GM23338 (cell line): ENCODE results near the gene SLC8A3. TPM values are rescaled to one million over a fixed set of nuclear protein-coding genes. Genes with fewer than 3 reads are reported as not detected.

ENCODE experiments used
- ATAC-seq: fragments of 200-7000 bp; cut with Tn5 transposase; 3 replicates; pipeline ENCODE4 v1.9.1; 2020
- DNase-seq: peaks from one replicate; pipeline ENCODE4 v3.0.0-alpha.2; 2015; ENCODE audit warnings: low spot score
- H2AFZ ChIP-seq: fragments of 200-600 bp; sonication (generic); 2 replicates; pipeline ENCODE4 v1.8.0; 2016; ENCODE audit warnings: antibody characterized with exemption, mild to moderate bottlenecking, moderate library complexity
- H3F3A ChIP-seq: fragments of 200-600 bp; sonication (generic); replicated peaks from 2 replicates; pipeline ENCODE4 v1.8.0; 2017; ENCODE audit warnings: antibody characterized with exemption, mixed run types, low read depth
- H3K27ac ChIP-seq: fragments of 200-600 bp; sonication (generic); 2 replicates; pipeline ENCODE4 v1.6.1; 2016; ENCODE audit warnings: low read depth
- H3K27me3 ChIP-seq: fragments of 200-600 bp; sonication (generic); 2 replicates; pipeline ENCODE4 v1.8.0; 2016; ENCODE audit warnings: mild to moderate bottlenecking, mixed run types, moderate library complexity; ENCODE audit not compliant: insufficient read depth
- H3K36me3 ChIP-seq: fragments of 200-600 bp; sonication (generic); 2 replicates; pipeline ENCODE4 v1.8.0; 2016; ENCODE audit warnings: mild to moderate bottlenecking; ENCODE audit not compliant: insufficient read depth
- H3K4me1 ChIP-seq: fragments of 200-600 bp; sonication (generic); 2 replicates; pipeline ENCODE4 v1.8.0; 2016; ENCODE audit warnings: mild to moderate bottlenecking, moderate library complexity; ENCODE audit not compliant: insufficient read depth
- H3K4me2 ChIP-seq: fragments of 200-600 bp; sonication (generic); 2 replicates; pipeline ENCODE4 v1.7.1; 2017; ENCODE audit warnings: mixed run types
- H3K4me3 ChIP-seq: fragments of 200-600 bp; sonication (generic); 2 replicates; pipeline ENCODE4 v1.6.1; 2016; ENCODE audit warnings: mixed run types
- H3K79me2 ChIP-seq: fragments of 200-600 bp; sonication (generic); replicated peaks from 2 replicates; pipeline ENCODE4 v1.8.0; 2017; ENCODE audit warnings: mild to moderate bottlenecking; ENCODE audit not compliant: insufficient read depth
- H3K9me2 ChIP-seq: fragments of 200-600 bp; sonication (generic); 2 replicates; pipeline ENCODE4 v1.8.0; 2017; ENCODE audit not compliant: insufficient read depth
- H4K20me1 ChIP-seq: fragments of 200-600 bp; sonication (generic); replicated peaks from 2 replicates; pipeline ENCODE4 v1.8.0; 2017; ENCODE audit warnings: mild to moderate bottlenecking; ENCODE audit not compliant: insufficient read depth
- H3K27ac Mint-ChIP-seq: 2 replicates; pipeline ENCODE4 v1.8.0; 2020; ENCODE audit warnings: inconsistent platforms, mild to moderate bottlenecking, moderate library complexity, mixed read lengths
- H3K27me3 Mint-ChIP-seq: 3 replicates; pipeline ENCODE4 v1.8.0; 2022; ENCODE audit warnings: low read depth, mild to moderate bottlenecking, moderate library complexity, mixed read lengths, inconsistent platforms; ENCODE audit not compliant: insufficient read depth, poor library complexity
- H3K36me3 Mint-ChIP-seq: 3 replicates; pipeline ENCODE4 v1.8.0; 2021; ENCODE audit warnings: low read depth, mild to moderate bottlenecking, inconsistent platforms, moderate library complexity, mixed read lengths
- H3K4me1 Mint-ChIP-seq: 3 replicates; pipeline ENCODE4 v1.8.0; 2020; ENCODE audit warnings: mild to moderate bottlenecking, inconsistent platforms, mixed read lengths
- H3K4me3 Mint-ChIP-seq: 3 replicates; pipeline ENCODE4 v1.8.0; 2021; ENCODE audit warnings: moderate library complexity, mild to moderate bottlenecking, inconsistent platforms, mixed read lengths
- H3K9me3 Mint-ChIP-seq: 3 replicates; pipeline ENCODE4 v1.8.0; 2020; ENCODE audit warnings: moderate library complexity, mild to moderate bottlenecking, inconsistent platforms, mixed read lengths
- CREB1 ChIP-seq: fragments of 250-450 bp; sonication (Bioruptor Pico); IDR thresholded peaks from 2 replicates; pipeline ENCODE4 v1.5.0; 2020; ENCODE audit warnings: low read depth, mild to moderate bottlenecking, moderate library complexity
- CTCF ChIP-seq, 2 experiments: fragments of 200-600 bp in 1 of 2; sonication (generic) in 1 of 2; conservative IDR thresholded peaks; 2 replicates each; pipeline versions ENCODE4 v1.5.1 to v1.6.1; 2016 to 2017; ENCODE audit warnings: antibody characterized with exemption in 2 of 2, low read depth in 2 of 2, mild to moderate bottlenecking in 2 of 2, moderate library complexity in 1 of 2
- ETS1 ChIP-seq: IDR thresholded peaks from 2 replicates; pipeline ENCODE4 v1.6.1; 2016; ENCODE audit warnings: antibody characterized with exemption
- EZH2 ChIP-seq: fragments of 200-600 bp; sonication (generic); IDR thresholded peaks from one replicate; pipeline ENCODE4 v1.8.0; 2017; ENCODE audit warnings: antibody characterized with exemption, mild to moderate bottlenecking, low read depth; ENCODE audit not compliant: unreplicated experiment
- EZH2phosphoT487 ChIP-seq: fragments of 200-600 bp; sonication (generic); IDR thresholded peaks from one replicate; pipeline ENCODE4 v1.8.1; 2018; ENCODE audit warnings: antibody characterized with exemption; ENCODE audit not compliant: unreplicated experiment
- JUNB ChIP-seq: IDR thresholded peaks from one replicate; pipeline ENCODE4 v1.6.1; 2016; ENCODE audit warnings: antibody characterized with exemption; ENCODE audit not compliant: unreplicated experiment
- NANOG ChIP-seq: IDR thresholded peaks from 2 replicates; pipeline ENCODE4 v1.6.1; 2016; ENCODE audit warnings: antibody characterized with exemption, borderline replicate concordance
- POLR2AphosphoS5 ChIP-seq: IDR thresholded peaks from 2 replicates; pipeline ENCODE4 v1.6.1; 2016; ENCODE audit warnings: antibody characterized with exemption, low read depth
- STAT1 ChIP-seq: IDR thresholded peaks from one replicate; pipeline ENCODE4 v1.6.1; 2016; ENCODE audit warnings: antibody characterized with exemption; ENCODE audit not compliant: unreplicated experiment
- ZNF114 ChIP-seq: fragments of 250-450 bp; sonication (Bioruptor Pico); IDR thresholded peaks from 2 replicates; pipeline ENCODE4 v1.5.0; 2020; ENCODE audit warnings: mild to moderate bottlenecking, moderate library complexity
- ZNF331 ChIP-seq: fragments of 250-450 bp; sonication (Bioruptor Pico); IDR thresholded peaks from 2 replicates; pipeline ENCODE4 v1.5.0; 2020; ENCODE audit warnings: low read depth, mild to moderate bottlenecking, moderate library complexity
- ZNF462 ChIP-seq: fragments of 250-450 bp; sonication (Bioruptor Pico); IDR thresholded peaks from 2 replicates; pipeline ENCODE4 v1.5.0; 2020; ENCODE audit warnings: mild to moderate bottlenecking, moderate library complexity
- polyA plus RNA-seq: library from polyadenylated mRNA; unstranded; fragments of >200 nt; fragmentation: Nextera tagmentation; extraction: Ambion mirVana; gene quantifications from 2 replicates; pipeline ENCODE4 v1.2.1, GENCODE V29; 2016
- total RNA-seq: library from RNA; depleted of rRNA; stranded (reverse); fragments of >200 nt; shearing (Covaris generic); gene quantifications from 2 replicates; pipeline ENCODE4 v1.2.3, GENCODE V29; 2014
- TF ChIP-seq, protein P1 (sequence below): IDR thresholded peaks from one replicate; pipeline ENCODE4 v1.6.1; 2018; ENCODE audit warnings: antibody characterized with exemption; ENCODE audit not compliant: unreplicated experiment

SLC8A3 gene
- total and polyA plus RNA-seq, 2 experiments from 2014 or later = 0.82 to 2.0 TPM

DNA sequence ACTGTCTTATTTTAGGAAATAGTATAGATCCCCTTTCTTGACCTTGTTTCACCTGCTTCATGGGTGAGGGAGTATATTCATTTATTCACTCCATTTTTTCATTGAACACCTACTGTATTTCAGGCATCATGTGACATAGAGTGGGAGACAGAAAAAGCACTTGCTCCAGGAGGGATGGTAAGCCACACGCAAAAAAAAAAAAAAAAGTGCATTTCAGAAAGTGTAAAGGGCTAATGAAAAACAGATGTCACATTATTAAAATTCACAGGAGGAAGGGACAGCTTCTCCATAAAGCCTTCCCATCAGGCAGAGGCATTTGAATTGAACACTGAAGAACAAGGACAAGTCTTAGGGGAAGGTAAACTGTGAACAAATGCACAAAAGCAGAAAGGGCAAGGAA is 7.5 kb downstream of the SLC8A3 start:
- Histone ChIP-seq H3K36me3 (no peaks in the 10 kb centered on the region; the same call in 1 of the 2 replicates), H3K27ac (no peak overlapping the region), H3K9me2 (peaks cover 30% of the 10 kb centered on the region), H3F3A (no peaks in the 10 kb centered on the region), H3K79me2 (no peaks in the 10 kb centered on the region), H3K4me2 (no peak overlapping the region), H3K4me3 (no peak overlapping the region), H3K4me1 (peaks cover 17% of the 10 kb centered on the region), H3K27me3 (peaks cover 4% of the 10 kb centered on the region; the same call in 1 of the 2 replicates), H4K20me1 (no peaks in the 10 kb centered on the region), H2AFZ (no peak overlapping the region)
- TF ChIP-seq ZNF331 (CRISPR knock-in tag) (no peak), EZH2phosphoT487 (no peak), NANOG (no peak), JUNB (no peak), ZNF462 (CRISPR knock-in tag) (no peak), STAT1 (no peak), ZNF114 (CRISPR knock-in tag) (no peak), CREB1 (CRISPR knock-in tag) (no peak), ETS1 (no peak), CTCF (conservative IDR thresholded peaks at IDR 0.05; ENCODE audit: low read depth in 2 of 2) (no peak), EZH2 (no peak), POLR2AphosphoS5 (no peak)
- TF ChIP-seq, protein P1, sequence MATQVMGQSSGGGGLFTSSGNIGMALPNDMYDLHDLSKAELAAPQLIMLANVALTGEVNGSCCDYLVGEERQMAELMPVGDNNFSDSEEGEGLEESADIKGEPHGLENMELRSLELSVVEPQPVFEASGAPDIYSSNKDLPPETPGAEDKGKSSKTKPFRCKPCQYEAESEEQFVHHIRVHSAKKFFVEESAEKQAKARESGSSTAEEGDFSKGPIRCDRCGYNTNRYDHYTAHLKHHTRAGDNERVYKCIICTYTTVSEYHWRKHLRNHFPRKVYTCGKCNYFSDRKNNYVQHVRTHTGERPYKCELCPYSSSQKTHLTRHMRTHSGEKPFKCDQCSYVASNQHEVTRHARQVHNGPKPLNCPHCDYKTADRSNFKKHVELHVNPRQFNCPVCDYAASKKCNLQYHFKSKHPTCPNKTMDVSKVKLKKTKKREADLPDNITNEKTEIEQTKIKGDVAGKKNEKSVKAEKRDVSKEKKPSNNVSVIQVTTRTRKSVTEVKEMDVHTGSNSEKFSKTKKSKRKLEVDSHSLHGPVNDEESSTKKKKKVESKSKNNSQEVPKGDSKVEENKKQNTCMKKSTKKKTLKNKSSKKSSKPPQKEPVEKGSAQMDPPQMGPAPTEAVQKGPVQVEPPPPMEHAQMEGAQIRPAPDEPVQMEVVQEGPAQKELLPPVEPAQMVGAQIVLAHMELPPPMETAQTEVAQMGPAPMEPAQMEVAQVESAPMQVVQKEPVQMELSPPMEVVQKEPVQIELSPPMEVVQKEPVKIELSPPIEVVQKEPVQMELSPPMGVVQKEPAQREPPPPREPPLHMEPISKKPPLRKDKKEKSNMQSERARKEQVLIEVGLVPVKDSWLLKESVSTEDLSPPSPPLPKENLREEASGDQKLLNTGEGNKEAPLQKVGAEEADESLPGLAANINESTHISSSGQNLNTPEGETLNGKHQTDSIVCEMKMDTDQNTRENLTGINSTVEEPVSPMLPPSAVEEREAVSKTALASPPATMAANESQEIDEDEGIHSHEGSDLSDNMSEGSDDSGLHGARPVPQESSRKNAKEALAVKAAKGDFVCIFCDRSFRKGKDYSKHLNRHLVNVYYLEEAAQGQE = no peak
- Mint-ChIP-seq H3K9me3 (no peaks in the 10 kb centered on the region; the same call in 2 of the 3 replicates), H3K27ac (no peak overlapping the region), H3K4me1 (peaks cover 7% of the 10 kb centered on the region), H3K36me3 (no peaks in the 10 kb centered on the region), H3K27me3 (no peaks in the 10 kb centered on the region), H3K4me3 (no peak overlapping the region)
- no peak for DNase-seq
- ATAC-seq = no peak
